Effector memory CD8-positive, alpha-beta T cell (primary cell): Measurements from ENCODE around the gene TRPV6.

Experiments
- ATAC-seq: fragments of 150-1000 bp; cut with Tn5 transposase; replicated peaks from 2 replicates; pipeline ENCODE4 v1.10.0; 2021; ENCODE audit warnings: mild to moderate bottlenecking, moderate library complexity
- DNase-seq, 3 experiments: peaks; one replicate each; pipeline ENCODE4 v3.0.0; 2021
- H3K27ac Mint-ChIP-seq, 2 donors: one replicate each; pipeline ENCODE4 v1.8.0; 2022; ENCODE audit warnings: mild to moderate bottlenecking in 2 of 2, mixed read lengths in 2 of 2, moderate library complexity in 2 of 2
- H3K27me3 Mint-ChIP-seq, 2 donors: one replicate each; pipeline ENCODE4 v1.8.0; 2022; ENCODE audit warnings: mixed read lengths in 2 of 2
- H3K36me3 Mint-ChIP-seq: one replicate; pipeline ENCODE4 v1.8.0; 2022; ENCODE audit warnings: mild to moderate bottlenecking, moderate library complexity, mixed read lengths; ENCODE audit not compliant: insufficient read depth
- H3K4me1 Mint-ChIP-seq, 2 donors: one replicate each; pipeline ENCODE4 v1.8.0; 2022; ENCODE audit warnings: low read depth in 2 of 2, mixed read lengths in 2 of 2
- H3K4me3 Mint-ChIP-seq, 2 donors: one replicate each; pipeline ENCODE4 v1.8.0; 2022; ENCODE audit warnings: mild to moderate bottlenecking in 2 of 2, mixed read lengths in 2 of 2, moderate library complexity in 2 of 2
- H3K9me3 Mint-ChIP-seq, 2 donors: one replicate each; pipeline ENCODE4 v1.8.0; 2022; ENCODE audit warnings: mixed read lengths in 2 of 2

TRPV6 gene

DNA sequence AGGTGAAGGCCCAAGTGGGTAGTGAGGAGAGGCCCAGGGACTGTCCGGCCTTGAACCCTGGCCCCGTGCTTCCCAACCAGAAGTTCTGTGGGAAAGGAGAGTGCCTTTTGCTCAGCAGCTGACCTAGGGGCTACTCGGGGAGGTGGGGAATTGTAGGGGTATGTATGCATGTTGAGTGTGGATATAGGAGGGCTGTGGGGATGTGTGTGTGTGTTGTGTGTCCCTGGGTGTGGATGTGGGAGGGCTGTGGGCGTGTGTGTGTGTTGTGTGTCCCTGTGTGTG, 18.5 kb downstream of the TRPV6 start:
- ATAC-seq, result no peak
- Mint-ChIP-seq H3K27me3 (no peaks in the 10 kb centered on the region), H3K36me3 (no peaks in the 10 kb centered on the region), H3K4me1 (peaks cover 0 to 2% of the 10 kb centered on the region in 2 donors), H3K9me3 (no peaks in the 10 kb centered on the region), H3K27ac (no peak overlapping the region), H3K4me3 (no peak overlapping the region)
- DNase-seq, result no peak

DNA sequence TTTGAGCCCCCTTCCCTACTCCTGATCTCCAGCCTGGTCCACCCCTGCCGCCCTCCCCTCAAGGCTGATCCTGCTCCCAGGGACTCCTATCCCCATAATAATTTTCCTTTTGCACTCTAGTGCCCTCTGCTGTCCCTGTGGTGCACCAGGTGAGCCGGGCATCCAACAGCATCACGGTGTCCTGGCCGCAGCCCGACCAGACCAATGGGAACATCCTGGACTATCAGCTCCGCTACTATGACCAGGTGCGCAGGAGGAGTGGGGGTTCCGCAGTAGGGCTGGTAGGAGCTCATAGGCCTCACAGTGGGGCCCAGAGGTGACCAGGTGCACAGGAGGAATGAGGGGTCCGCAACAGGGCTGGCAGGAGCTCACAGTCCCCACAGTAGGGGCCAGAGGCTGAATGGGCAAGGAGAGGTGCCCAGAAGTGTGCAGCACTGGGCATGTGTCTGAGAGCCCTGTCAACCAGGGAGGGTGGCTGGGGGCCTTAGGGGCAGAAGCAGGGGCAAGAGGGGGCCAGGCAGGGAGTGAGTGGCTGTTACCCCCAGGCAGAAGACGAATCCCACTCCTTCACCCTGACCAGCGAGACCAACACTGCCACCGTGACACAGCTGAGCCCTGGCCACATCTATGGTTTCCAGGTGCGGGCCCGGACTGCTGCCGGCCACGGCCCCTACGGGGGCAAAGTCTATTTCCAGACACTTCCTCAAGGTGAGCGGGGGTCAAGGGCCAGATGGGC, 19.0 kb downstream of the TRPV6 start:
- no peak overlapping the region for H3K4me3 Mint-ChIP-seq
- DNase-seq (no peak), ATAC-seq (no peak)
- no peaks in the 10 kb centered on the region for H3K36me3 Mint-ChIP-seq
- no peaks in the 10 kb centered on the region for H3K9me3 Mint-ChIP-seq
- H3K4me1 Mint-ChIP-seq, result peaks cover 0 to 2% of the 10 kb centered on the region in 2 donors
- H3K27me3 Mint-ChIP-seq, result no peaks in the 10 kb centered on the region
- H3K27ac Mint-ChIP-seq, result no peak overlapping the region

DNA sequence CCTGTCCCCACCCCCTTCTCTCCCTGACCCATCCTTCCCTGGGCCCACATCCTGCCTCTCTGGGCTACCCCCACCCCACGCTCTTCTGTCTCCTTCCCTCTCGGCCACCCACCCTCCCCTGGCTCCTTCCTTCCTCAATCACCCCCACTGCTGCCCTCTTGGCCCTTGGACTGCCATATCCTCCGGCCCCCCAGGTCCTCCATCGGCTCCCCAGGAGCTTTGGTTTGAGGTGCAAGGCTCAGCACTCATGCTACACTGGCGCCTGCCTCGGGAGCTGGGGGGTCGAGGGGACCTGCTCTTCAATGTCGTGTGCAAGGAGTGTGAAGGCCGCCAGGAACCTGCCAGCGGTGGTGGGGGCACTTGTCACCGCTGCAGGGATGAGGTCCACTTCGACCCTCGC, 19.8 kb downstream of the TRPV6 start:
- DNase-seq (no peak), ATAC-seq (no peak)
- no peak overlapping the region for H3K27ac Mint-ChIP-seq

DNA sequence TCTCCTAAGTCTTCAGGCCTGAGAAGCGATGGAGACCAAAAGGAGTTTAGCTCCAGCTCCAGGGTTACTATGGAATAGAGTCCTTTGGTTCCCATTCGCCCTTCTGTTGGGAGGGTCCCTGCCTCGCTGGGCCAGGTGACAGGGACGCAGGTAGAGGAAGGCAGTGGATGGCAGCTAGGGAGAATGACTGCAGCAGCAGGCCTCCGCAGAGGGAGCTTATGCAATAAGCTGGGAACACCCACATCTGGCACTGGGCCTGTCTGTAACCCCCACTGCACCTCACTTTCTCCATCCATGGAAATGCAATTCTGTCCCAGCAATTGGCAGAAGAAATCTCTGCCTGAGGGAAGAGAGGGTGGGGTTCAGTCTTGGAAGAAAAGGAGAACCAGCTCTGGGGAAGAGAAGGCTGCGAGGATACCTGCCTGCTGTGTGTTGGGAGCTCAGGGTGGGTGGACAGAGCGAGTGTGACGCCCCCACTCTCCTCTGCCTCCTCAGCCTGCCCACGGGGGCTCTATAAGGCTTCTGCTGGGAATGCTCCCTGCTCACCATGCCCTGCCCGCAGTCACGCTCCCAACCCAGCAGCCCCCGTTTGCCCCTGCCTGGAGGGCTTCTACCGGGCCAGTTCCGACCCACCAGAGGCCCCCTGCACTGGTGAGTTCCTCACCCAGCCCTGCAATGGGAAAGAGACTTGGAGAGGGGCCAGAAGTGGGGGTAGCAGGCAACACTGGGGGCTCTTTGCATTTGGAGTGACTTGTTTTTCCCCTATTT, 20.4 kb downstream of the TRPV6 start:
- peaks cover 0 to 2% of the 10 kb centered on the region in 2 donors for H3K4me1 Mint-ChIP-seq
- ATAC-seq (no peak), DNase-seq (no peak)
- no peaks in the 10 kb centered on the region for H3K9me3 Mint-ChIP-seq
- H3K27me3 Mint-ChIP-seq, result no peaks in the 10 kb centered on the region
- H3K27ac Mint-ChIP-seq, result no peak overlapping the region
- H3K4me3 Mint-ChIP-seq, result no peak overlapping the region
- no peaks in the 10 kb centered on the region for H3K36me3 Mint-ChIP-seq

More for the DNA sequence above, 19.8 kb downstream of the TRPV6 start:
- Mint-ChIP-seq H3K4me1 (peaks cover 0 to 2% of the 10 kb centered on the region in 2 donors), H3K36me3 (no peaks in the 10 kb centered on the region), H3K27me3 (no peaks in the 10 kb centered on the region), H3K4me3 (no peak overlapping the region), H3K9me3 (no peaks in the 10 kb centered on the region)

DNA sequence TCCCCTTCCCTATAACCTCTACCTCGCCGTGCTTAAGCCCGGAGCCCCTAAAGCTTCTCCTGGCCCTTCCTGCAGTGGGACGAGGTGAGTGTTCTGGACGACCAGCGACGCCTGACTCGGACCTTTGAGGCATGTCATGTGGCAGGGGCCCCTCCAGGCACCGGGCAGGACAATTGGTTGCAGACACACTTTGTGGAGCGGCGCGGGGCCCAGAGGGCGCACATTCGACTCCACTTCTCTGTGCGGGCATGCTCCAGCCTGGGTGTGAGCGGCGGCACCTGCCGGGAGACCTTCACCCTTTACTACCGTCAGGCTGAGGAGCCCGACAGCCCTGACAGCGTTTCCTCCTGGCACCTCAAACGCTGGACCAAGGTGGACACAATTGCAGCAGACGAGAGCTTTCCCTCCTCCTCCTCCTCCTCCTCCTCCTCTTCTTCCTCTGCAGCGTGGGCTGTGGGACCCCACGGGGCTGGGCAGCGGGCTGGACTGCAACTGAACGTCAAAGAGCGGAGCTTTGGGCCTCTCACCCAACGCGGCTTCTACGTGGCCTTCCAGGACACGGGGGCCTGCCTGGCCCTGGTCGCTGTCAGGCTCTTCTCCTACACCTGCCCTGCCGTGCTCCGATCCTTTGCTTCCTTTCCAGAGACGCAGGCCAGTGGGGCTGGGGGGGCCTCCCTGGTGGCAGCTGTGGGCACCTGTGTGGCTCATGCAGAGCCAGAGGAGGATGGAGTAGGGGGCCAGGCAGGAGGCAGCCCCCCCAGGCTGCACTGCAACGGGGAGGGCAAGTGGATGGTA, 21.5 kb downstream of the TRPV6 start:
- Mint-ChIP-seq H3K9me3 (no peaks in the 10 kb centered on the region), H3K27ac (no peak overlapping the region), H3K27me3 (no peaks in the 10 kb centered on the region), H3K36me3 (no peaks in the 10 kb centered on the region), H3K4me3 (no peak overlapping the region), H3K4me1 (peaks cover 0 to 2% of the 10 kb centered on the region in 2 donors)
- no peak for ATAC-seq
- no peak for DNase-seq

DNA sequence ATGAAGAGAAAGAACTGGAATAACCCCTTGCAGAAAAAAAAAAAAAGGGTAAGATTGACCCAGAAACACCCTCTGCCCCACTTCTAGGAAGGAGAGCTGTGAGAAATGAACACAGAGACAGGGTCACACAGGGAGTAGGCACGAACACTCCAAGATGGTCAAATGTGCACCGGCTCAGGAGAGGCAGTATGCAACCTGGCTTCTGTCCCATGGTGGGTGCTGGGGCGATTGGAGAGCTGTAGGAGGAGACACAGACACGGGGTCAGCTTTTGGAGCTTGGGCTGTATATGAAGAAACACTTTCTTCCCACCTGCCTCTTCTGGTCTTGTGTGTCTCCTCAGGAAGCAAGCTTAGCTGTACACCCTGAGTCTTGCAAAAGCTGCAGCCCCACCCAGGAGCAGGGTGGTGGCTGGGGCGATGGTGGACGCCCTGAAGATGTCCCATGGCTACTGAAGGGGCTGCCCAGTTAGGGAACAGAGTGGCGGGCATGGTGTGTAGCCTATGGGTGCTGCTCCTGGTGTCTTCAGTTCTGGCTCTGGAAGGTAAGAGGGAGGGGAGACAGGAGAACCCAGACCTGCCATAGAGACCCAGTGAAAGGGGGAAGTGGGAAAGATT, 22.7 kb downstream of the TRPV6 start:
- DNase-seq (no peak), ATAC-seq (no peak)
- no peaks in the 10 kb centered on the region for H3K36me3 Mint-ChIP-seq
- peak overlapping the region; percentile 7 to 56 for H3K27ac Mint-ChIP-seq
- no peak overlapping the region for H3K4me3 Mint-ChIP-seq
- H3K9me3 Mint-ChIP-seq, result no peaks in the 10 kb centered on the region
- peaks cover 0 to 2% of the 10 kb centered on the region in 2 donors for H3K4me1 Mint-ChIP-seq
- H3K27me3 Mint-ChIP-seq, result no peaks in the 10 kb centered on the region

DNA sequence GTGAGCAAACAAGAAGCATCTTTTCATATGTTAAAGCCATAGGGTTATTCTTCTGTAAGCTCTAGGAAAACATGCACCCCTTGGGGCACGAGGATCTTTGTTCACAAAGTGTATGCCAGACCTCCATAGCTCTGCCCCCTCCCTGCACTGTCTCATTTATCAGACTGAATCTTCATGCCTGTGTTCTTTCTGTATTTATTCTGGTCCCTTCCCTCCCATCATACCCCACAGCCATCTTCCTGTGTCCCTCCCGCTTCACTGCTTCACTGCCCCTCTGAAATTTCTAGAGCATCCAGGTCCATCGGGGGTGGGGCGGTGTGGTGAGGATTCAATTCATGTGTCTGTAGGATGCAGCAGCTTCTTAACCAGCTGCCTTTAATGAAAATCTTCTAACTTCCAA, 23.2 kb downstream of the TRPV6 start:
- H3K4me1 Mint-ChIP-seq, result peaks cover 0 to 4% of the 10 kb centered on the region in 2 donors
- no peaks in the 10 kb centered on the region for H3K27me3 Mint-ChIP-seq
- H3K27ac Mint-ChIP-seq, result peak overlapping the region in 1 of 2 donors; percentile 7
- DNase-seq, result no peak
- no peak overlapping the region for H3K4me3 Mint-ChIP-seq
- H3K36me3 Mint-ChIP-seq, result no peaks in the 10 kb centered on the region
- no peak for ATAC-seq
- no peaks in the 10 kb centered on the region for H3K9me3 Mint-ChIP-seq

DNA sequence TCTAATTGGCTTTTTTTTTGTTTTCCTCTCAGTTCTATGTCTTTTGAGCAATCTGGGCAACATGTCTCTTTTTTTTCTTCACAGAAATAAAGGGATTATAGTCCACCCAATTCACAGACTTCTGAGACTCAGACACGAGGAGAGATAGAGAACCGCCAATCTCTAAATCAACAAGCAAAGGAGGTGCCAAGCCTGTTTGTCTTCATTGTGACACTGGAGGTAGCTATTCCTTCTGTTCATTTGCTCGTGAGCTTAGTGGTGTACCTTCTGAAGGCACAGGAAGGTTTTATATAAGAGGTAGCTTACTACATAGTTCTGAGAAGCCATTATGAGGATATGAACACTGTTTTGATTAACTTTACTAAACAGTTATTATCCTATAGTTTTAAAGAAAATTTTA, 24.6 kb downstream of the TRPV6 start:
- H3K4me3 Mint-ChIP-seq, result no peak overlapping the region
- H3K9me3 Mint-ChIP-seq, result no peaks in the 10 kb centered on the region
- ATAC-seq (no peak), DNase-seq (no peak)
- no peak overlapping the region for H3K27ac Mint-ChIP-seq
- no peaks in the 10 kb centered on the region for H3K27me3 Mint-ChIP-seq
- H3K36me3 Mint-ChIP-seq, result no peaks in the 10 kb centered on the region
- H3K4me1 Mint-ChIP-seq, result peaks cover 6% of the 10 kb centered on the region in 2 donors

DNA sequence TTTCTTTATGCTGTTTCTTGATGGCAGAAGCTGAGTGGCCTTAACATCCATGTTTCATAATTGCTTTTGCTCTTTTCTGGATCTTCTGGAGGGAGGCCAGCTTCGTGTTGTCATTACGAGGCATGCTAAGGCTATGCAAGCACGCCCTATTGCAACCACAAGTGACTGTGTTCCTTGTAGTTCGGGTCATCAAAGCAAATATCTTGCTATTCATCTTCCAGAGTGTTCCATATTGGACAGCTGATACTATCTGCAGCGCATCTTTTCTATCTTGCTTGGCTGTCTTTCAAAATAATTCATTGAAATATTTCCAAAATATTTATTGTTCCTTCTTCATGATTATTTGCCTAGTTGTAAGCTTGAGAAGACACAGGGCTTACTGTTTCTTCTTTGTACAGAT, 25.7 kb downstream of the TRPV6 start:
- no peak for DNase-seq
- Mint-ChIP-seq H3K27me3 (no peaks in the 10 kb centered on the region), H3K9me3 (no peaks in the 10 kb centered on the region), H3K27ac (no peak overlapping the region), H3K36me3 (no peaks in the 10 kb centered on the region), H3K4me1 (peaks cover 8 to 9% of the 10 kb centered on the region in 2 donors), H3K4me3 (no peak overlapping the region)
- no peak for ATAC-seq

DNA sequence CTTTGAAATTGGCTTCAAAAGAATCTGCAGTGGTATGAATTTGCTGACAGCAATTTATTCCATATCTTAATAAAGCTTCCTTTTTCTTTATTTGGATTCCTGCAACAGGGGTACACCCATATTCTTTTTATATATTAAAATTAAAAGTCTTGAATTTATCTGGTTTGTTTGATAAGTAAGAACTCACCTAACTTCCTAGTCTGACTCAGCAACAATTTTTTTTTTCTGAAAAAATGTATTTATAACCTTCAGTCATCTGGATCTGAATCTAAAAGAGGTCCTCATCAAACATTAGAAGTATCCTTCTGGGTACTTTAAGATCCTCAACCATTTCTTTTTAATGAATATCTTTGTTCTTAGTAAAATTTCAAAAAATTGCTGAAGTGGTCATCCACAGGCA, 26.1 kb downstream of the TRPV6 start:
- DNase-seq (no peak), ATAC-seq (no peak)
- no peak overlapping the region for H3K4me3 Mint-ChIP-seq

DNA sequence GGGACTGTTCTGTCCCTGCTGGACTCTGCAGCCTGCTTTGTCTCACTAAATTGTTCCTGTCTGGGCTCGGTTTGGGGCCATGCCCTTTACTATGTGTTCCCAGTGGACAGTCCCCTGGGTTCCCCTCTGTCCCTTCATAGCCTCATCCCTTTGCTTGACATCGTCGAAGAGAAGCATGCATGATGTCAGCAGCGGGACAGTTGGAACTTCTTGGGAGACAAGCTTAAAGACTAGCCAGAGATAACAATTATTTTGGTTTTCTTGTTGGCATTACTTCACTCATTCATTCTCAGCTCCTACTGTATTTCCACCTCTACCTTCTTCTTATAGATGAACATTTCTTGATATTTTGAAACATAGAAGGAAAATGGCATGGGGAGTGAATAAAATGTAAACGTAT, 27.9 kb downstream of the TRPV6 start:
- DNase-seq (no peak), ATAC-seq (no peak)
- Mint-ChIP-seq H3K4me3 (no peak overlapping the region), H3K27me3 (no peaks in the 10 kb centered on the region), H3K9me3 (no peaks in the 10 kb centered on the region), H3K36me3 (no peaks in the 10 kb centered on the region), H3K27ac (no peak overlapping the region), H3K4me1 (peaks cover 12 to 16% of the 10 kb centered on the region in 2 donors)

More for the DNA sequence above, 26.1 kb downstream of the TRPV6 start:
- Mint-ChIP-seq H3K27me3 (no peaks in the 10 kb centered on the region), H3K4me1 (peaks cover 8 to 9% of the 10 kb centered on the region in 2 donors), H3K36me3 (no peaks in the 10 kb centered on the region), H3K27ac (no peak overlapping the region), H3K9me3 (no peaks in the 10 kb centered on the region)

DNA sequence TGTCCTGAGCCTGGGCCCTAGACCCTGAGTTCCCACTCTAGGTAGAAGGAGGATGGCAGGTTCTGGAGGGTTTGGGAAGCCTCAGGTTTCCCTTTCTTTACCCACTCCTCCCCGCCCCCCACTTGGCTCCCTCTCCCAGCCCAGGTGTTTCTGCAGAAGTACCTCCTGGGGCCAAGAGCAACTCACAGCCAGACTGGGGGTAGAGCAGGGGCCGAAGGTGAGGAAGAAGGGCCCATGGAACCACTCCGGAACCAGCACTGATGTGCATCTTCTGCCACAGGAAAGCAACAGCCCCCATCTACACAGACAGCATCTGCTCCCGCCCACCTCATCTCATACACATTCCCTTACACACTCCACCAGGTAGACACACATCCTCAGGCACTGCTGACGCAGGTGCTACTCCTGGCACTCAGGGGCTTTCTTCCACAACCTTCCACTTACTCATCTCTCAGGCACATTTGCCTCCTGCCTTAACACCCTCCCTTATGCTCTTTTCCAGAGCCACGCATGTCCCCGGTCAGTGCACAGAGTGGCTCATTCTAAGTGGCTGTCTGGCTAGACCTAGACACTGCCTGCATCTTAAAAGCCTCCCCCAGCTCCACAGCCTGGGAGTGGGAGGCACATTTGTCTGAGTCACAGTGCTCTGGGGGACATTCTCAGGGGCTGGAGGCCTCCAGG, 28.8 kb downstream of the TRPV6 start:
- Mint-ChIP-seq H3K4me3 (peak overlapping the region; percentile 1 to 86), H3K27me3 (no peaks in the 10 kb centered on the region)

More for the DNA sequence above, 28.8 kb downstream of the TRPV6 start:
- Mint-ChIP-seq H3K4me1 (peaks cover 12 to 16% of the 10 kb centered on the region in 2 donors), H3K9me3 (no peaks in the 10 kb centered on the region), H3K36me3 (no peaks in the 10 kb centered on the region), H3K27ac (no peak overlapping the region)
- DNase-seq, result no peak
- no peak for ATAC-seq
